SK-N-SH (cell line): Measurements from ENCODE around the gene EHD1. TPM values are rescaled to one million over a fixed set of nuclear protein-coding genes. Genes with fewer than 3 reads are reported as not detected.

Source experiments
- CTCF ChIA-PET: fragments of 300-600, 350-600 bp; formaldehyde crosslinking; extraction: SDS; loops from one replicate; lab custom pipeline; 2021; lab: Yijun Ruan, JAX
- POLR2A ChIA-PET: fragments of 350-600 bp; sonication (Branson Sonifier 250); formaldehyde crosslinking; extraction: SDS; loops from one replicate; lab custom pipeline; 2020; ENCODE audit warnings: antibody characterized with exemption, inconsistent platforms; lab: Yijun Ruan, JAX
- DNase-seq: peaks from one replicate; pipeline ENCODE4 v3.0.0; 2012
- H2AFZ ChIP-seq: fragments of 200-600 bp; sonication (generic); 2 replicates; pipeline ENCODE4 v1.8.1; 2016; ENCODE audit warnings: antibody characterized with exemption, mild to moderate bottlenecking, low read depth
- H3F3A ChIP-seq: fragments of 200-600 bp; sonication (generic); replicated peaks from 2 replicates; pipeline ENCODE3; 2016; ENCODE audit warnings: antibody characterized with exemption, mild to moderate bottlenecking; ENCODE audit not compliant: insufficient read depth
- H3K27ac ChIP-seq, 2 experiments: fragments of 200-500 bp in 1 of 2; fragments of 200-600 bp in 1 of 2; sonication (Bioruptor generic) in 1 of 2; sonication (generic), shearing (Covaris generic) in 1 of 2; 2 replicates each; pipeline versions ENCODE4 v1.5.1 to v1.6.1; 2014 to 2016; ENCODE audit warnings: low read depth in 2 of 2, inconsistent platforms in 1 of 2, low read length in 1 of 2, mild to moderate bottlenecking in 1 of 2, mixed read lengths in 1 of 2
- H3K27me3 ChIP-seq: fragments of 200-600 bp; sonication (generic), shearing (Covaris generic); 2 replicates; pipeline ENCODE4 v1.6.1; 2016; ENCODE audit warnings: mixed run types; ENCODE audit not compliant: insufficient read depth
- H3K36me3 ChIP-seq, 2 experiments: fragments of 200-500 bp in 1 of 2; fragments of 200-600 bp in 1 of 2; sonication (Bioruptor generic) in 1 of 2; sonication (generic) in 1 of 2; replicated peaks in 1 of 2; 2 replicates each; pipeline versions ENCODE3 to v1.5.1; 2014 to 2016; ENCODE audit warnings: low read length in 1 of 2, mild to moderate bottlenecking in 1 of 2; ENCODE audit not compliant: insufficient read depth in 2 of 2, control insufficient read depth in 1 of 2
- H3K4me1 ChIP-seq, 2 experiments: fragments of 200-500 bp in 1 of 2; fragments of 200-600 bp in 1 of 2; sonication (Bioruptor generic) in 1 of 2; sonication (generic), shearing (Covaris generic) in 1 of 2; 2 replicates each; pipeline versions ENCODE4 v1.5.1 to v1.6.1; 2014 to 2016; ENCODE audit warnings: low read depth in 1 of 2, low read length in 1 of 2, mixed run types in 1 of 2; ENCODE audit not compliant: insufficient read depth in 2 of 2, control insufficient read depth in 1 of 2
- H3K4me2 ChIP-seq: fragments of 200-600 bp; sonication (generic), shearing (Covaris generic); 2 replicates; pipeline ENCODE4 v1.6.1; 2017; ENCODE audit warnings: mixed run types
- H3K4me3 ChIP-seq, 2 experiments: fragments of 200-500 bp in 1 of 2; fragments of 200-600 bp in 1 of 2; sonication (Bioruptor generic) in 1 of 2; sonication (generic), shearing (Covaris generic) in 1 of 2; 2 replicates each; pipeline versions ENCODE4 v1.5.1 to v1.8.1; 2014 to 2016; ENCODE audit warnings: low read depth in 2 of 2, inconsistent platforms in 1 of 2, low read length in 1 of 2, mild to moderate bottlenecking in 1 of 2, mixed read lengths in 1 of 2, moderate library complexity in 1 of 2
- H3K79me2 ChIP-seq: fragments of 200-600 bp; sonication (generic); 2 replicates; pipeline ENCODE4 v1.8.1; 2017; ENCODE audit warnings: mild to moderate bottlenecking; ENCODE audit not compliant: insufficient read depth
- H3K9ac ChIP-seq: fragments of 200-600 bp; sonication (generic); 2 replicates; pipeline ENCODE4 v1.6.1; 2017; ENCODE audit warnings: mixed run types
- H3K9me2 ChIP-seq: fragments of 200-600 bp; sonication (generic); 2 replicates; pipeline ENCODE4 v1.6.1; 2017; ENCODE audit warnings: mixed run types
- H3K9me3 ChIP-seq: fragments of 200-600 bp; sonication (generic); 2 replicates; pipeline ENCODE4 v1.6.1; 2017; ENCODE audit warnings: mixed run types, mild to moderate bottlenecking, moderate library complexity
- H4K20me1 ChIP-seq: fragments of 200-600 bp; sonication (generic); 2 replicates; pipeline ENCODE4 v1.6.1; 2017; ENCODE audit warnings: mild to moderate bottlenecking, mixed run types; ENCODE audit not compliant: insufficient read depth
- CHD2 ChIP-seq: fragments of 150-350 bp; IDR thresholded peaks from 2 replicates; pipeline ENCODE4 v1.6.1; 2018; ENCODE audit warnings: low read length; ENCODE audit not compliant: partially characterized antibody
- EP300 ChIP-seq, 2 experiments: IDR thresholded peaks; 2 replicates each; pipeline versions ENCODE4 v1.4.0 to v1.6.1; 2012; ENCODE audit warnings: borderline replicate concordance in 1 of 2, low read depth in 1 of 2, low read length in 1 of 2
- JUND ChIP-seq: IDR thresholded peaks from 2 replicates; pipeline ENCODE4 v1.4.0; 2012
- MEF2A ChIP-seq: IDR thresholded peaks from 2 replicates; pipeline ENCODE4 v1.4.0; 2012; ENCODE audit warnings: low read depth, borderline replicate concordance
- NRF1 ChIP-seq: IDR thresholded peaks from 2 replicates; pipeline ENCODE4 v1.6.1; 2012; ENCODE audit warnings: low read depth, mild to moderate bottlenecking, low read length
- PBX3 ChIP-seq: IDR thresholded peaks from 2 replicates; pipeline ENCODE4; 2012
- RCOR1 ChIP-seq: fragments of 150-350 bp; IDR thresholded peaks from 2 replicates; pipeline ENCODE4 v1.6.1; 2017; ENCODE audit warnings: antibody characterized with exemption, low read length
- TEAD4 ChIP-seq: IDR thresholded peaks from 2 replicates; pipeline ENCODE4 v1.4.0; 2012; ENCODE audit warnings: mild to moderate bottlenecking, borderline replicate concordance; ENCODE audit not compliant: insufficient read depth
- YY1 ChIP-seq: IDR thresholded peaks from 2 replicates; pipeline ENCODE4 v1.4.0; 2012; ENCODE audit warnings: low read depth, mild to moderate bottlenecking
- whole genome bisulfite sequencing: methylation state at CpG from one replicate; pipeline ENCODE4 v1.1.6; 2017; ENCODE audit warnings: low lambda C conversion rate; 5-methylcytosine and 5-hydroxymethylcytosine counted together
- polyA plus RNA-seq, 3 experiments: library from polyadenylated mRNA; depleted of rRNA; stranded (reverse); fragments of >200 nt; gene quantifications; 2 replicates each; pipeline ENCODE4 v1.2.3, GENCODE V29; 2012
- TF ChIP-seq, protein P1 (sequence below): fragments of 150-350 bp; IDR thresholded peaks from 2 replicates; pipeline ENCODE4 v1.6.1; 2016; ENCODE audit warnings: mild to moderate bottlenecking, low read depth, low read length
- TF ChIP-seq, protein P2 (sequence below): IDR thresholded peaks from 2 replicates; pipeline ENCODE4 v1.4.0; 2012; ENCODE audit warnings: low read depth, borderline replicate concordance

The EHD1 gene
- polyA plus RNA-seq, 1 of the 3 experiments (the other 2 are of a cell fraction) = 93.3 TPM

GRCh38 chr11:64884019-64884418 is 5.6 kb upstream of the EHD1 start:
- H3K27ac ChIP-seq = no peak overlapping the region
- CTCF ChIA-PET = interaction anchor here (0.8 to 26.7 kb wide), 4 partner anchors 10 to 225 kb away, joined by 3 to 530 read pairs (median 11); partner anchors contain the start of genes ARL2 and CDC42BPG
- no peak overlapping the region for H3K9ac ChIP-seq
- H4K20me1 ChIP-seq = no peaks in the 10 kb centered on the region
- peaks cover 0 to 24% of the 10 kb centered on the region in 2 experiments; a peak in 1 of 4 replicates for H3K4me1 ChIP-seq
- H3K27me3 ChIP-seq = no peaks in the 10 kb centered on the region
- H3K9me2 ChIP-seq = no peaks in the 10 kb centered on the region
- peaks cover 5% of the 10 kb centered on the region for H3F3A ChIP-seq
- TF ChIP-seq JUND (no peak), CHD2 (no peak), RCOR1 (no peak), TEAD4 (no peak), NRF1 (no peak), PBX3 (no peak), EP300 (IDR thresholded peaks at IDR 0.05; ENCODE audit: borderline replicate concordance in 1 of 2, low read depth in 1 of 2, low read length in 1 of 2) (no peak), MEF2A (no peak)
- TF ChIP-seq, protein P1, sequence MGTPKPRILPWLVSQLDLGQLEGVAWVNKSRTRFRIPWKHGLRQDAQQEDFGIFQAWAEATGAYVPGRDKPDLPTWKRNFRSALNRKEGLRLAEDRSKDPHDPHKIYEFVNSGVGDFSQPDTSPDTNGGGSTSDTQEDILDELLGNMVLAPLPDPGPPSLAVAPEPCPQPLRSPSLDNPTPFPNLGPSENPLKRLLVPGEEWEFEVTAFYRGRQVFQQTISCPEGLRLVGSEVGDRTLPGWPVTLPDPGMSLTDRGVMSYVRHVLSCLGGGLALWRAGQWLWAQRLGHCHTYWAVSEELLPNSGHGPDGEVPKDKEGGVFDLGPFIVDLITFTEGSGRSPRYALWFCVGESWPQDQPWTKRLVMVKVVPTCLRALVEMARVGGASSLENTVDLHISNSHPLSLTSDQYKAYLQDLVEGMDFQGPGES = no peak
- TF ChIP-seq, all 33 proteins: peak for 0
- Histone ChIP-seq H3K4me3 (no peak overlapping the region), H3K9me3 (no peaks in the 10 kb centered on the region), H2AFZ (no peak overlapping the region), H3K4me2 (no peak overlapping the region), H3K79me2 (no peaks in the 10 kb centered on the region), H3K36me3 (no peaks in the 10 kb centered on the region)
- POLR2A ChIA-PET = no interaction called here
- no peak for DNase-seq
- 87% methylated on average over 8 of the region's 8 CpGs for WGBS

DNA sequence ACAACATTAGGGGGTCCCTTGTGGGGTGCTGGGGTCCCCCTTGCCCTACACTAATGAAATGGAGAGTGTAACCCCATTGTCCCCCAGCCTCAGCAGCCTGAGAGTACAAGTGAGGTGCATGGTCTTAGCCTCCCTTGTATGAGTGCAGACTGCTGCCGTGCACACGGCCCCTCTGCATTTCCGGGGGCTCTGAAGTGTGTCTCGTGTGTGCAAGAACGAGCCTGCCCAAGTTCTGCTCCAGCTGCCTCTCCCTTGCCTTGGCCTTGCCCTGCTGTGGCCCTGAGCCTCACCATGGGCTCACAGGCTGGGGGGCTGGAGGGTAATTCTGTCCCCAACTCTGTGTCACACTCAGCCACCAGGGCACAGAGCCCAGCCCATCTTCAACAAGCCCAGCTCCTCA is 5.2 kb upstream of the EHD1 start:
- Histone ChIP-seq H3K4me2 (no peak overlapping the region), H3K9me3 (no peaks in the 10 kb centered on the region), H3F3A (peaks cover 5% of the 10 kb centered on the region), H3K36me3 (no peaks in the 10 kb centered on the region), H4K20me1 (no peaks in the 10 kb centered on the region), H3K79me2 (no peaks in the 10 kb centered on the region), H2AFZ (no peak overlapping the region), H3K9ac (no peak overlapping the region), H3K27ac (no peak overlapping the region), H3K27me3 (no peaks in the 10 kb centered on the region), H3K4me3 (no peak overlapping the region), H3K4me1 (peaks cover 0 to 22% of the 10 kb centered on the region in 2 experiments; a peak in 1 of 4 replicates), H3K9me2 (no peaks in the 10 kb centered on the region)
- ChIA-PET POLR2A (no interaction called here), CTCF (interaction anchor here (0.8 to 26.7 kb wide), 4 partner anchors 11 to 131 kb away, joined by 3 to 530 read pairs (median 11); partner anchors contain the start of genes ARL2 and CDC42BPG)
- WGBS = no CpG with 5 or more reads among the region's 5 CpGs
- no peak for DNase-seq
- TF ChIP-seq, protein P2, sequence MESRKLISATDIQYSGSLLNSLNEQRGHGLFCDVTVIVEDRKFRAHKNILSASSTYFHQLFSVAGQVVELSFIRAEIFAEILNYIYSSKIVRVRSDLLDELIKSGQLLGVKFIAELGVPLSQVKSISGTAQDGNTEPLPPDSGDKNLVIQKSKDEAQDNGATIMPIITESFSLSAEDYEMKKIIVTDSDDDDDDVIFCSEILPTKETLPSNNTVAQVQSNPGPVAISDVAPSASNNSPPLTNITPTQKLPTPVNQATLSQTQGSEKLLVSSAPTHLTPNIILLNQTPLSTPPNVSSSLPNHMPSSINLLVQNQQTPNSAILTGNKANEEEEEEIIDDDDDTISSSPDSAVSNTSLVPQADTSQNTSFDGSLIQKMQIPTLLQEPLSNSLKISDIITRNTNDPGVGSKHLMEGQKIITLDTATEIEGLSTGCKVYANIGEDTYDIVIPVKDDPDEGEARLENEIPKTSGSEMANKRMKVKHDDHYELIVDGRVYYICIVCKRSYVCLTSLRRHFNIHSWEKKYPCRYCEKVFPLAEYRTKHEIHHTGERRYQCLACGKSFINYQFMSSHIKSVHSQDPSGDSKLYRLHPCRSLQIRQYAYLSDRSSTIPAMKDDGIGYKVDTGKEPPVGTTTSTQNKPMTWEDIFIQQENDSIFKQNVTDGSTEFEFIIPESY = no peak
- no peak for TF ChIP-seq YY1
